Duodenal mucosa (tissue), 2 donors: ENCODE measurements around the gene LCP1.
"Not testable (repeated sequence)": the region's sequence is repeated elsewhere in the genome, so short reads cannot be mapped to it uniquely, and the experiment has no call there.

ENCODE experiments used
- H3K27ac ChIP-seq: one replicate; pipeline ENCODE4 v1.7.0; 2013; ENCODE audit warnings: low read depth, low read length
- H3K27me3 ChIP-seq, 2 donors: one replicate each; pipeline ENCODE4 v1.7.0; 2013; ENCODE audit warnings: low read length in 2 of 2, control low read depth in 1 of 2; ENCODE audit not compliant: insufficient read depth in 2 of 2, control insufficient read depth in 1 of 2
- H3K36me3 ChIP-seq, 2 donors: one replicate each; pipeline ENCODE4 v1.7.0; 2013; ENCODE audit warnings: low read length in 2 of 2, control low read depth in 1 of 2; ENCODE audit not compliant: insufficient read depth in 2 of 2, control insufficient read depth in 1 of 2
- H3K4me1 ChIP-seq, 2 donors: one replicate each; pipeline ENCODE4 v1.7.0; 2013; ENCODE audit warnings: low read length in 2 of 2, control low read depth in 1 of 2; ENCODE audit not compliant: insufficient read depth in 2 of 2, control insufficient read depth in 1 of 2
- H3K4me3 ChIP-seq, 2 donors: one replicate each; pipeline ENCODE4 v1.7.0; 2013; ENCODE audit warnings: low read length in 2 of 2, low read depth in 1 of 2
- H3K9ac ChIP-seq, 2 donors: one replicate each; pipeline ENCODE4 v1.7.0; 2013; ENCODE audit warnings: low read length in 2 of 2, low read depth in 1 of 2
- H3K9me3 ChIP-seq, 2 donors: one replicate each; pipeline ENCODE4 v1.7.0; 2013; ENCODE audit warnings: low read length in 2 of 2, control low read depth in 1 of 2; ENCODE audit not compliant: control insufficient read depth in 1 of 2

LCP1 gene

GRCh38 chr13:46162741-46163140 lies 19.2 kb downstream of the LCP1 start:
- not testable (repeated sequence) for H3K9me3 ChIP-seq, H3K4me3 ChIP-seq, H3K4me1 ChIP-seq, H3K27ac ChIP-seq, H3K9ac ChIP-seq, H3K27me3 ChIP-seq, H3K36me3 ChIP-seq

GRCh38 chr13:46160471-46161066 lies 21.4 kb downstream of the LCP1 start:
- H3K4me3 ChIP-seq, result no peak overlapping the region
- H3K9me3 ChIP-seq, result no peaks in the 10 kb centered on the region
- H3K9ac ChIP-seq, result no peak overlapping the region
- no peaks in the 10 kb centered on the region for H3K4me1 ChIP-seq
- H3K36me3 ChIP-seq, result peaks cover 0 to 4% of the 10 kb centered on the region in 2 donors
- H3K27me3 ChIP-seq, result no peaks in the 10 kb centered on the region
- H3K27ac ChIP-seq, result no peak overlapping the region

GRCh38 chr13:46160065-46160464 lies 21.9 kb downstream of the LCP1 start:
- no peaks in the 10 kb centered on the region for H3K27me3 ChIP-seq
- H3K9ac ChIP-seq, result no peak overlapping the region
- H3K9me3 ChIP-seq, result no peaks in the 10 kb centered on the region
- H3K27ac ChIP-seq, result no peak overlapping the region
- no peaks in the 10 kb centered on the region for H3K4me1 ChIP-seq
- H3K4me3 ChIP-seq, result no peak overlapping the region
- peaks cover 0 to 4% of the 10 kb centered on the region in 2 donors for H3K36me3 ChIP-seq

- Histone ChIP-seq H3K4me1 (no peaks in the 10 kb centered on the region), H3K9ac (no peak overlapping the region), H3K36me3 (peaks cover 0 to 4% of the 10 kb centered on the region in 2 donors), H3K27me3 (no peaks in the 10 kb centered on the region), H3K9me3 (no peaks in the 10 kb centered on the region), H3K27ac (no peak overlapping the region), H3K4me3 (no peak overlapping the region)
These were observed 23.0 kb downstream of the LCP1 start for GRCh38 chr13:46158983-46159382.

GRCh38 chr13:46158222-46158621 lies 23.8 kb downstream of the LCP1 start:
- Histone ChIP-seq H3K4me3 (no peak overlapping the region), H3K4me1 (no peaks in the 10 kb centered on the region), H3K36me3 (peaks cover 0 to 4% of the 10 kb centered on the region in 2 donors), H3K9ac (no peak overlapping the region), H3K27ac (no peak overlapping the region), H3K9me3 (no peaks in the 10 kb centered on the region), H3K27me3 (no peaks in the 10 kb centered on the region)

GRCh38 chr13:46154136-46154801 lies 27.7 kb downstream of the LCP1 start:
- H3K9ac ChIP-seq, result no peak overlapping the region
- H3K9me3 ChIP-seq, result no peaks in the 10 kb centered on the region
- H3K27me3 ChIP-seq, result no peaks in the 10 kb centered on the region
- peaks cover 0 to 17% of the 10 kb centered on the region in 2 donors for H3K36me3 ChIP-seq
- H3K4me3 ChIP-seq, result no peak overlapping the region
- no peak overlapping the region for H3K27ac ChIP-seq
- no peaks in the 10 kb centered on the region for H3K4me1 ChIP-seq

GRCh38 chr13:46152627-46153328 lies 29.2 kb downstream of the LCP1 start:
- Histone ChIP-seq H3K27me3 (no peaks in the 10 kb centered on the region), H3K9me3 (no peaks in the 10 kb centered on the region), H3K36me3 (peaks cover 0 to 19% of the 10 kb centered on the region in 2 donors), H3K9ac (no peak overlapping the region), H3K27ac (no peak overlapping the region), H3K4me3 (no peak overlapping the region), H3K4me1 (no peaks in the 10 kb centered on the region)

GRCh38 chr13:46150134-46150693 lies 31.8 kb downstream of the LCP1 start:
- H3K27me3 ChIP-seq, result no peaks in the 10 kb centered on the region
- peaks cover 0 to 15% of the 10 kb centered on the region in 2 donors for H3K36me3 ChIP-seq
- H3K9me3 ChIP-seq, result no peaks in the 10 kb centered on the region
- no peaks in the 10 kb centered on the region for H3K4me1 ChIP-seq
- H3K9ac ChIP-seq, result no peak overlapping the region
- H3K27ac ChIP-seq, result no peak overlapping the region
- no peak overlapping the region for H3K4me3 ChIP-seq

- H3K4me1 ChIP-seq, result no peaks in the 10 kb centered on the region
- H3K9ac ChIP-seq, result no peak overlapping the region
- H3K9me3 ChIP-seq, result no peaks in the 10 kb centered on the region
- H3K4me3 ChIP-seq, result no peak overlapping the region
- H3K27ac ChIP-seq, result no peak overlapping the region
- H3K27me3 ChIP-seq, result no peaks in the 10 kb centered on the region
- H3K36me3 ChIP-seq, result peaks cover 0 to 15% of the 10 kb centered on the region in 2 donors
These were observed 32.5 kb downstream of the LCP1 start for GRCh38 chr13:46149272-46150133.
